Activated CD4-positive, alpha-beta T cell treated with anti-CD3 and anti-CD28 coated beads for 24 hours (primary cell): ENCODE measurements around the gene CDX2.

Experiments
- DNase-seq, 2 donors: peaks; one replicate each; pipeline ENCODE4 v3.0.0-alpha.2; 2020; ENCODE audit warnings: low read depth in 2 of 2

CDX2 gene

DNA sequence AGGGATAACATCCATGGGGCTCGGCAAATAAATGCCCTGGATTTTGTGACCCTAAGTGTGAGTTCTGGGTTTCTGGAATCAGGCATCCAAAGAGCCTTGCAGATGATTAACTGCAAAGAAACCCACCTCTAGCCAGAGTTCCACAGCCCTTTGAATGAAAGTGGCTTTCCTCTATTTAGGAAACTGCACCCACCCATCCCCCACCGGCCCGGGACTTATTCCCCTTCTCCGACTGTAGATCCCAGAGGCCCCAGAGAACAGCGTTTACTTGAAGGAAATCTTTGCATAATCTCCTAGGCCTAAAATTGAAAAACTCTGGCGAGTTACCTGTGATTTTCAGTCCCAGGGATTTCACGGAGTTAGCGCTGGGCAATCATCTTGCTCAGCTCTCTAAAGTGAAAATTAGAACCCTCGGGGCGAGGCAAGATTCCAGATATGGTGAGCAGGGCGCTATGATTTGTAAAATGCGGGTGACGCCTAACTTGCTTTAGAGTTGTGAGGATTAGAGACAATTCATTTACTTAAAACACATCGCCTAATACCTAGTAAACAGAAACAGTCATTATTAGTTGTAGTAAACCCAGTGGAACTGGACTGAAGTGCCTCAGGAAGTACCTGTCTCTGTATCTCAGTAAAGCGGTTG lies 10.0 kb upstream of the CDX2 start:
- DNase-seq: no peak

DNA sequence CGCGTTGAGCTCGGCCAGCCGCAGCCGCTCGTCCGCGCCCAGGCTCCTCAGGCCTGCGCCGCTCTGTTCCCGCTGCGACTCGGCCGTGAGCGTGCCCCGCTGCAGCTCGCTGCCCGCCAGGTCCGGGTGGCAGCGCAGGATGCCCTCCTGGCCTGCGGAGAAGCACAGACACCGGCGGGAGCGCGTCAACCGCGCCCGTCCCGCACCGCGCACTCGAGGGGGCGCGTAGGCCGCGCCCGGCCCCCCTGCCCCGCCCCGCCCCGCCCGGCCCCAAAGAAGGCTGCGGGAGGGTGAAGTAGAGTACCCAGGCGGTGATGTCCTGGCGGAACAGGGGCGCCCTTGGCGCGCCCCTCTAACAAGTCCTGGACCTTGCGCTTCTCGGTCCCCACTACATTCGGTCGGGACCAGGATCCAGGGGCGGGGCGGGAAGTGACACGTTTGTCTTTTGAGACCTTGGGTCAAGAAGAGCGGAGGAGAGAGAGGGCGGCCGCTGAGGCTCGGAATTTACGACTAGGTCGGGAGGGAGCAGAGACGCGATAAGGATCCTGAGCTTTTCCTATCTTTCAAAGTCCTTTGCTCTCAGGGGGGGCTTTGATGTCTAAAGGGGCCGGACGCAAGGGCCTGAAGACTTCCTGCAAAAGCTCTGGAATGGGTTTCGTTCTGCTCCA lies 9.3 kb upstream of the CDX2 start:
- DNase-seq: no peak

DNA sequence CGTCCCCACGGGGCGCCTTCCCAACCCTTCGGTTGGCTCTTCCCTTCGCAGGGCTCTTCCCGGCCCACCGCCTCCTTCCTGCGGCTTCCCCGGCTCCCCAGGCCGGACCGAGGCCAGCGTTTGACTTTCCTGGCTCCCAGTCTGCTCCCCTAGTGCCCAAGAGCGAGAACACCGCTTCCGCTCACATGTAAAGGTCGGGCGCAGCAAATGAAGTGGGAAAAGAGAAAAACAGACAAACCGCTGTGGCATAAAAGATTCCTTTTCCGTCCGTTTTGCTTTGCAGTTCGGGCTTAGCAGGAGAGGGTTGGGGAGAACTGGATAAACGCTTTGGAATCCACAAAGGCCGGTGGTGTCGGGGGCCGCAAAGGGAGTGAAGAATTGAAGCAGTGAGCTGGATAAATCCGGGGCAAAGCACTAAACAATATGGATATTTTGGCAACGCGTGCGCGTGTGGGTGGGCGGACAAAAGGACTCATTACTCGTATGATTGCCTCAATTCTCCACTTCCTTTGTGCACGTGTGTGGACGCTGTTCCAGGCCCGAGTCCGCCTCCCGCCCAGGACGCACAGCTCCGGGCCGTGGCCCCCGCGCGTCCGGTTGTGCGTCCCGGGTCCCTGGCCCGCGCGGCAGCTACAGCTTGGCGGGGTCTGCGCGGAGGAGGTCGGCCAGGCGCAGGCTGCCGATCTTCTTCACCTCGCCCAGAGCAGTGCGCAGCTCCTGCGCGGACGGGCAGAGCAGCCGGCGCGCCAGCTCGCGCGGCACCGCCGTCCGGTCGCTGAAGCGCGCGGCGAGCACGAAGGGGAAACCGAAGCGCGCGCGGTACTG lies 8.6 kb upstream of the CDX2 start:
- no peak for DNase-seq

DNA sequence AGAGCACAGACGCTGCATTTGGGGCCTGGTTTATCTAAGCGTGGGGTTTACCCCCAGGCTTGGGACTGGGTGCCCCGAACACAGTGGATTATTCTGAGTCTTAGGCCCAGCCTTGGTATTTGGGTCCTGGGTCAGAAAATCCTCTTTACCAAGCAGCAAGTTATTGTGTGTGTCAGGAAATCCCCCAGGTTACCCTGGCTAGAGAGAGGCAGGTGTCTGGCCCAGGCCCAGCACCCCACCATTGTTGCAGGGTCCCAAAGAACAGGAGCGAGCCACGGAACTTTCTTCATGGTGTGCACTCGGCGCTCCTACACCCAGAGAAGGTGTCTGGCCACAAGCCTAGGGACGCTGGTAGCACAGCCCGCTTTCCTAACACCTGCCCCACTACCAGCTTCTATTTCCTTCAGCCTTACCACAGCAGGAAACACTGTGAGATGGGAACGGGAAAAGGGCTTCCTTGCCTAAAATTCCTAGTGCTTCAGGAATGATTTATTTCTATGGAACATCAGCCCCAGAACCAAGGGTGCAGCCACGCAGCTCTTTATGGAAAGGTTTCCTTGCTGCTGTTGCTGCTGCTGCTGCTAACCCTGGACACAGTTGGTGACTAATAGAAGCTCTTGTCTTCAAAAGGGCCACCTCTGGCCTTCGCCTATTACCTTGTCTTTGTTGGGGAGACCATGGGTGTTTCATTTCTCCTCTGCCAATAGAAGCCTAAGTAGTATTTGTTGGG lies 7.4 kb upstream of the CDX2 start:
- no peak for DNase-seq

DNA sequence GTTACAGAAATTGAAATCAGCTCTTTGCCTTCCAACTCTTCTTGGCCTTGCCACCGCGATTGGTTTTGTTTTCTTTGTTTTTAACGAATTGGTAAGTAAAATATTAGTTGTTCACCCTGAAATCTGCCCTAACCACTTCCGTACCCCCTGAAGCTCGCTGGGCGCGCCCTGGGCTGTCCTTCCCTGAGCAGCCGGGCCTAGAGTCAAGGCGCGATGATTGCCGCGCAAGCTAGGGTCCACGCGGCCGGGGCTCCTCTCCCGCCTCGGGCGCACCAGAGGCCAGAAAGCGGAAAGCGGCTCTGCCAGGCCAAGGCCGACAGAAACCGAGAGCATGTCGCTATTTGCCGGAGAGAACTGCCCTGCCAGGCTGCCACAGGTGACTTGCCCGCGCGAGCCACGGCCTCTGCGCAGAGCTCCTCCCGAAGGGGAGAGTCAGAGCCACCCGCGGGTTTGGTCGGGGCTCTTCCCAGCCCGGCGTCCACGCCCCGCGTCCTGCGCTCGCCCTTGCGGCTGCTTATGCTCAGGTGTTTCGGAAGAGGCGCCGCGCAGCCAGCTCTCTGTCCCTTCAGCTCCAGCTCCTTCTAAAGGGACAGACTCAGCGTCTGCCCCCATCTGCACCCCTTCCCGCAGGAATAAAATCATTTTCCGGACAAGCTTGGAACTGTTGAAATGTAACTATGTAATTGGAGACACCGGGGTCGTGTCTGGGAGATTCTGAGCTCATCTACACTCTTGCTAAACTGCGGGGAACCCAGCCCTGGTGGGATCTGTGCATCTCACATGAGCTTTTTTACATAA lies 6.6 kb upstream of the CDX2 start:
- no peak for DNase-seq

DNA sequence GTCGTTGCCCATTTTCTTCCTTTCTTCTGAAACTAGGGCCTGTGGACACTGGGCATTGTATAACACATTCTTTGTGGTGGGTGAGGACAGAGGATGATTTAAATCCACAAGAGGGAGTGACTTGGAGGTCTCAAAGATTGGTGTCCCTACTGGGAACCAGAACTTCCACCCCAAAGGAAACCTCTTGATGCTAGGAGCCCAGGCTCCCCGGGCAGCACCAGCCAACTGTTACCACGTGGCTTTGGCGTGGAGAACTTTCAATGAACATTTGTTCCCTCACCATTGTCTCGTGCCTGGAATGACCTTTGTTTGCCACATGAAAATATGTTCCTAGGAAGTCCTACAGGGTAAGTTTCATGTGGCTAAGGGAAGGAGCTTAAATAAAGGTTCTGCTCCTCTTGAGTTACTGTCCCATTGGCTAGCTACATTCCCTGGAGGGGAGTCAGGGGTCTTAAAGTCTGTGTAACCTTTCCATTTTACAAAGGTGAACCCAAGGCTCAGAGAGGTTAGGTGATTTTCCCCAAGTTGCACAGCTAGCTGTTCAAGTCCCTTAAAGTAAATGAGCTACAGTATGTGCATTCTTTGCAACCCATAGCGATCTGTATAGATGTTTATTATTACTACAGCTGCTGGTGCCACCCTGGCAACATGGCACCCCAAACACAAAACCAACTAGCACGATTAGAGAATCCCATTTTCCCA lies 5.0 kb upstream of the CDX2 start:
- no peak for DNase-seq

DNA sequence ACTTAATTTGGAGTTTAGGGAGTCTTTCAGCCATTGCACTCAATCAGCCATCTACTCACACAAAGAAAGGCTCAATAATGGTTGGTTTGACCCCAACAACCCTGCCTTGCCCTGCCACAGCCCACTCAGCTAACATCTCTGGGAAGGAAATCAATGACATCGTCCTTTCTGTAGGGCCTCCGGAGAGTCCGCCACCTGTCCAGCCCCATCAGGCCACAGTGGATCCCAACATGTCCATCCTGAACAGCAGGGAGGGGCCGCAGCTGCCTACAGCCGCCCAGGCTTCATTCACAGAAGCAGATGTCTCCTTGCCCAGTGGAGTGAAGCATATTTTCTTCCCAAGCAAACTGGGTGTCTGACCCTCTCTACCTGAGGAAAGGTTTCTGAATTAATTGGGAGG lies 4.2 kb upstream of the CDX2 start:
- DNase-seq: no peak

DNA sequence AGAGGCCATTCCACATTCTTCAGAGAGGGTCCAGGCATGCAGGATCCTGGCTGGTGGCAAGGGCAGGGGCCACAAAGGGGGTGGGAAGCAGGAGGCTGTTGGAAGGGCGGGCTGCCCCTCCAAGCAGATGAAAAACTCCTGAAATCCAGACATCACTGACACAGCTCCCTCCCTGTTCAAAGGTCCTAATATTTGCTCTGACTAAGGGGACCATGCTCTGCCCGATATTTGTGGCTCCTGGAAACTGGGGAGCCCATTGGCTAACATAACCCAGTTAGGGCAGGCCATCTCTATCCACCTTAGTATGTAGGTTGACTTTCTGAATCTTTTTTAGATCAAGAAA lies 3.3 kb upstream of the CDX2 start:
- DNase-seq: no peak

DNA sequence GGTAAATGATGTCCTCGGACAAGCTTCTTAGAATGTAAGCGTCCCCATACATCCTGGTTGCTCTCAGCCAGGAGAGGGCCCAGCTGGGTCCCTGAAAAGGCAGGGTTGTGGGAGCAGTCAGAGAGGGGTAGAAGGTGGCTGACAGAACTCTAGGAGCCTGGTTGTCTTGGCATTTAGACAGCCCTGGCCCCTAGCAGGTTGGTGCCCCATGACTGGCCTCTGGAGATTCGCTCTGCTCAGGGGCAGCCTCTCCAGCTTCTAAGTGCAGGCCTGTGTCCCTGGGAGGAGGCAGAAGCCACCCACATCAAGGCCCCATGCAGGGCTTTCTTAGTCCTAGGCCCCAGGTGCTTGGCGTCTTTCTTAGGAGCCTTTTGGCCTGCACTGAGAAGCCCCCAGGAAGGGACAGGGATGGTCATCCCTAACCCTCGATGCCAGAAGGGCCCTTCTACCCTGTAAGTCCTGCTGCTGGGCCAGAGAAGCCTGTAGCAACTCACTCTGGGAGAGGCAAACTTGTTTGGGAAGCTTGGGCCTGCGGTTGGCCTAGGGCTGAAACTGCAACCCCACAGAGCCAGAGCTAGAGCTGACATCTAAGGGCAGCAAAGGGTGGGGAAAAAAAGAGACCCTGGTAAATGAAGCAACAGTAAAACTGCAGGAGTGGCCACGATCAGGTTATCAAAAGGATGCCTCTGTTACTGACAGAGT lies 2.8 kb upstream of the CDX2 start:
- DNase-seq: no peak

DNA sequence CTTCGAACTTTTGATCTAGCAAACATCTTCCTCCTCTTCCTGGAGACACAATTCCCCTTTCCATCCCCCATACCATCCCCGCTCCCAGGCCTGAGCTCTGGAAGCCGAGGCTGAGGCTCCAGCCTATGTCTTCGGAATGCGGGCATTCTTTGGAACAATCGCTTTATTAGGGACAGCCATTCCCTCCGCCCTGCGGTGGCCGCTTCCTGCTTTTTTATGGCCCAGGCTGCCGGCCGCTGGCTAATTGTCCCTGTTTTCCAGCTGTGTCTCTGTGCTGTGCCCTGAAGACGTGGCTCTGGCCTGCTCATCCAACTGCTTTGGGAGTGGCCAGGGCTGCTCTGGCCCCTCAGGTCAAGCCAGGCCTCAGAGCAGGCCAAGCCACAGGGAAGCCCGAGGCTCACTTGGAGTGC lies 2.1 kb upstream of the CDX2 start:
- no peak for DNase-seq

DNA sequence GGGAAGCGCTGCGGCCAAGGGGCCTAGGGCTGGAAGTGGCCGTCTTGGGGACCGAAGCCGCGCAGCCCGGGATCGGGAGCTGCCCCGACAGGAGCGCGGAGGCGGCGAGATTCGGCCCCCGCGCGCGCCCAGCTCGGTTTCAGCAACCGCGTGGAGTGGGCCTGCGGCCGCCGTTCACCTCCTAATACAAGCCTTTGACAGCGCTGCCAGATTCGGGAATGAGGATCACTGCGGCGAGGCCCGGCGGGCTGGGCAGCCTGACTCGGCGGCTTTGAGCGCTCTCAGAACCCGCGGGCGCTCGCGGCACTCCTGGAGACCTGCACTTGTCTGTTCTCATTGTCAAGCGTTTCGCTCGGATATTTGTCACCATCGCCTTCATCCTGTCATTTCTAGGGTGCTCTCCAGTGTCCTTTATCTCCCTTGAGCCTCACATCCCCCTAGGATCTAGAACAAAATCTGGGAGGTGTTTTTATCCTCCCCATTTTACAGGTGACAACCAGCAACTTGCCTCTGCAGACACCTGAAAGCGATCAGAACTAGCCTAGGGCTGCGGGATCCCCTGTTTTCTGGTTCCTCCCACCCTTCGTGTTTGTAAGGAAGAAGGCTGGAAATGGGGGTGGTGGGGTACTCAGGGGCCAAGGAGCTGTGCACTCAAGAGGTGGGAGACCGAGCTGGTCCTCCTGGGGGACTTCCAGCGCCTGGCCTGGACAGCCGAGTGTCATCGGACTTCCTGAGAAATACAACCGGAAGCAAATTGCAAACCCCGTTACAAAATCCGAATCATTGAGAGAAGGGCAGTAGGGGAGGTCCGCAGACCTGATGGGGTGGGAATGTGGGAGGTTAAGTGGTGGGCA lies 1.5 kb upstream of the CDX2 start:
- DNase-seq: no peak

DNA sequence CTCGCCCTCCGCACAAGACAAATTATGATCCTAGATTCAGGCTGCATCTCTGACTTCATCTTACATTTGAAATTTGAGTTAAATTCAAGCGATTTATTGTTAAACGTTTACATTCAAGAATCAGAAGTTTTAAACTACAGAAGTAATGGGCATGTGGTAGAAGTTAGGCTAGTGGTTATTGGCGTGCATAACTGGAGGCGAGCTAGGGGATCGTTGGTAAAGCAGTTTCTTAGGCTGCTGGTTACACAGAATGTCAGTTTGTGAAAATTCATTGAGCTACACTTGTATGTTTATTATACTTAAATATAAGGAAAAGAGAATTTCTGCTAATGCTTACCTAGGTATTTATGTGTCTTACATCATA lies 733 bp upstream of the CDX2 start:
- DNase-seq: no peak

DNA sequence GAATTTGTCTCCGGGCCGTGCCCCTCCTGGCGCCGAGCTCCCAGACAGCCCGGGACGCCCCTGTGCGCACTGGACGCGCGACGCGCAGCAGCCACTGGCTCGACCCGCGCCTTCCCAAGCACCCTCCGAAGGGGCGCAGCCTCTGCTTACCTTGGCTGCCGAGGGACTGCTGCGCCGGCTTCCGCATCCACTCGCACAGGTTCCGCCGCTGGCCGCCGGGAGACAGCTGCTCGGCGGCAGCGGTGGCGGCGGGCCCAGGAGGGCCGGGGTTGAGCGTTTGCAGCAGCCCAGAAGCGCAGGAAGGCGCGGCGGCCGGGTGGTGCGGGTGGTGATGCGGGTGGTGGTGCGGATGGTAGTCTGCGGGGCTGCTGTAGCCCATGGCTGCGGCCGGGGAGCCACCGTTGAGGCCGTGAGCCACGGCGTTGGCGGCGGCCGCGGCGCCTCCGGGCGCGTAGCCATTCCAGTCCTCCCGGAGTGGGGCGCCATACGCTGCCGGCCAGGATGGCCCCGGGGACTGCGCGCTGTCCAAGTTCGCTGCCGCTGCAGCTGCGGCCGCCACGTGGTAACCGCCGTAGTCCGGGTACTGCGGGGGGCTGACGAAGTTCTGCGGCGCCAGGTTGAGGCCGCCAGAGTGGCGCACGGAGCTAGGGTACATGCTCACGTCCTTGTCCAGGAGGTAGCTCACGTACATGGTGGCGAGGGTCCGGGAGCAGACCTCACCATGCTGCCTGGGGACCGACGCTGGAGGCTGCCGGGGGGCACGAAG lies 616 bp downstream of the CDX2 start:
- DNase-seq: no peak

DNA sequence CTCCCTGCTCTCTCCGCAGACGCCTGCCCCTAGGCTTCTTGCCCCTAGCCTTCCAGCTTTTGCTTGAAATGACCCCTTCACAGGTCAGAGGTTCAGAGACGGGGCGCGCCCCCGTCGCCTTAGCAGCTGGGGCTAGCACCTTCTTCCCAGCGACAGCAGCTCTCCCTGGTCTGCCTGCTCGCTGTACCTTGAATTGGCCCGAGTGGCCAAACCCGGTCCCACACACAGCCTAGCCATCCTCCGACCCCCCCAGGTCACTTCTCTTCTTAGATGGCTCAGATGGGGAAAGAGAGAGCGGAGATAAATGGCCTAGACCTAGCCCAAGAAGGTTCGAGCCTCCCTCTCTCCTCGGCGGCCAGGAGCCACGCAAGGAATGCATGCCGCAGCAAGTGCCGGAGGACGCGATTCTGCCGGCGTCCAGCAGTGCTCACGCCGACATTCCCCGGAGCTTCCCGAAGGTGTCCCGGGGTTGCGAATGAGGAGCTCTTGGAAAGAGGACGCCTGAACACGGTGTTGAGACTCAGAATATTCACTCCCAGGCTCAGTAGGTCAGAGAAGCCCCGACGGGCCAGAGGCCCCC lies 1.3 kb downstream of the CDX2 start:
- no peak for DNase-seq

DNA sequence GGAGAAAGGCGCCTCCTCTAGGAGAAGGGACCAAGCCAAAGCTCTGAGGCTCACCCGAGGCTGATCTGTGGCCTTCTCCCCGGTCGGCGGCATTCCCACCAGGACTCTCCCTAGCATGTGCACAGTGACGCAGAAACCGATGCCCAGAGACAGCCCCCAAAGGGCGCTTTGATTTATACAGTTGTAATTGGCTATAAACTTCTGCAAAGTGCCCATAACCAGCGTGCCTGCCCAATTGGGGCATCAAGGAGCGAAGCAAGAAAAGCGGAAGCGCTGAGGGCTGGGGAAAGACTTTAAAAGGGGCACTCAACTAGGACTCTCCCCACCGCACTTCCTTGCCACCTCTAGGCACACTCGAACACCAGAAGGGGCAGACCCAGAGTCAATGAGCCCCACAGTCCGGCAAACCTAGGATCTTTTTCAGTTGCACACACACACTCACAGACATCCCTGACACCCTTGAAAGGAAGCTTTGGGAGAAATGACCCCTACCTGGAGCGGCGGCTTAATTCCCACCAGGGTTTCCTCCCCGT lies 1.8 kb downstream of the CDX2 start:
- DNase-seq: no peak

DNA sequence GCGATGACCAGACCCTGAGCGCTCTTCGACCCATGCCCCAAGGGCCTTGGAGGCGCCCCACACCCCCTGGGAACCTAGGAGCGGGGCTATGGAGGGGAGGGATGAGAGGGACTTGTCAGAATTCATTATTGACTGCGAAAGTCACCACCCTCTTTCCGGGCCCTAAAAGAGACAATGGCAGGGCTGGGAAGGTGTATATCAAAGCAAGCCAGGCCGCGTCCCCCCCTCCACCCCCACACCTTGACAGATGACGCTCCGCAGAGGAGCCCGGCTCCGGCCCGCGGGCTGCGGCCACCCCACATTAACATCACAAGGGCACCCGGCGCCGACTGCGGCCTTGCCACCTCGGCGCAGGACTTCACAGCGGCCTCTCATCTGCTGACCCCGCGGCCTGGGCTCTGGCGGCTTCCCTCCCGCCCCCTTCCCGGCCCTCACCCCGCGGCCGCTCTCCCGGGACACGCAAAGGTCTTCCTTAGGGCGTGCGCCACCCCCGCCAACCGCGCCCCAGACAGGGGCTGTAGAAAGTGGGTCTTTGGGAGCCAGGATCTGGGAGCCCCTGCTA lies 2.4 kb downstream of the CDX2 start:
- DNase-seq: no peak

DNA sequence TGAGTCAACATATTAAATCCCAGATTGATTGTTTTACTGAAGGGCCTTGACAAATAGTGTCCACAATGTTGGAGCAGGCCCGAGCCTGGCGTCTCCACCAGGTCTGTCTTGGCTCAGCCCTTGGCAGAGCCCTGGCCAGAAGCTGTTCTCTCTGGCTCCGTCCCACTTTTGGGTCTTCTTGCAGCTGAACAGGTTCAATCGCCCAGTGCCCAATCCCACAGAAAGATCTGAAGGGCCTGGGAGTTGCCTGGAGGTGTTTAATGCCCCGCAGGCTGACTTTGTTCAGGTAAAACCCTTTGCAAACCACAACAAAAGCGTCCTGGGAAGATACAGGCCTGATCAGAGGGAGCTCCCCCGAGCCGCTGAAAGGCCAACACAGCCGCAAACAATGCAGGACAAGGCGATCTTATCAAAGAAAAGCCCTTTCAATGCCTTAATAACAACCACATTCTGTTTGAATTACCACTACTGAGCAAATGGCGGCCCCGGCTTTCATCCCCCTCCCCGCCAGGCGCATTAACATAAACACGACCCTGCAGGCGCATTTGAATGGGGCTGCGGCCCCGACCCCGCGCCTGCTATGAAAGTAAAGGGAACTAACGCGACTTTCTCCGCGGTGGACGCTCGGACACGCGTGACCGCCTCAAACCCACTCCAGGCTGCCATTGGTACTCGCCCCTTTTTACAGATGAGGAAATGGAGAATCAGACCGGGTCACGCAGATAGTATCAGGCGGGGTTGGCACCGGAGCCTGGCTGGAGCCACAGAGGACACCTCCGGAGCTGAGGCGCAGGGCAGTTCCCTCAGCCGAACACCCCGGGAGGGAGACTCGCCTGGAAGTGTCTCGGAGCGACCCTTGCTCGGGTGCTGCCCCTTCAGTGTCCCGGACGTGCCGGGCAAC lies 3.1 kb downstream of the CDX2 start:
- DNase-seq: no peak
